Stimulated activated naive CD8-positive, alpha-beta T cell treated with anti-CD3 and anti-CD28 coated beads, Interleukin-15, Interleukin-2, amounts not matched to agents 100 U/mL and 50 U/mL, for 24 hours (primary cell): Measurements from ENCODE around the gene HMG20A.
A peak's percentile ranks its signal among the peaks of the same experiment; 100 is the strongest.
"Not testable (repeated sequence)": the region's sequence is repeated elsewhere in the genome, so short reads cannot be mapped to it uniquely, and the experiment has no call there.

Experiments
- ATAC-seq: fragments of 150-1000 bp; cut with Tn5 transposase; one replicate; pipeline ENCODE4 v1.10.0; 2021
- DNase-seq: peaks from one replicate; pipeline ENCODE4 v3.0.0; 2021

Gene HMG20A

DNA sequence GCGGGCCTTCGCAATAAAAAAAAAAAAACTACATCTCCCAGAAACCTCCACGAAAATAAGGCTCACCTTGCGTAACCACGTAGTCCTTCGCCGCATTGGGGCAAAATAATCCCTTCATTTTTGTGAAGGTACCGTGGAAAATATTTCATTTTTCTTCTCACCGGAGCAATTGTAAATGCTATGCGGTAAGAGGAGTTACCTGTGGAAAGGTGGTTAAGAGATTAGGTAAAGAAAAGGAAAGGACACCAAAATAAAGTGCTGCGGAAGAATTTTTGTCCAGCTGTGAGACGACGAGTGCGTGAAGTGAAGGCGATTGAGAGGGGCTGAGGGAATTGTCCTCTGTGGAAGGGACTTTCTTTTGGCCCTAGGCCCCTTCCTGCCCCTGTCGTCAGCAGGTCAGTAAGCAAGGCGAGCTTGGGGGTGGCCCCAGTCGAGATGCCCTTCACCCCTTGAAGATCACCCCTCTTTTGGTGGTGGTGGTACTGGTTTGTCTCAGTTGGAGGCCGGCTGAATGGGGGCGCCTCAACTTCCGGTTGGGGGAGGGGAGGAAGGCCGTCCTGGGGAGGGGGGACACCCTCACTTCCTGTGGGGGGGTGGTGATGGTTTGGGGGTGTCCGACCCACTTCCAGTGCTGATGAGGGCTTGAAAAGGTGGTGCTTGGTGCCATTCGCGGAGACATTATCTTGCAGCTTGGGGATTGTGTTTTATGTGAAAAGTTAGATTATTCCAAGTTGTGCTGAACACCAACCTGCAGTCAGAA, at the start of gene HMG20A:
Gene HMG20A (plus strand): TSS at position 279 of the 760 bp plus-strand sequence. CDS start 37,520 bp downstream, outside the sequence.
- ATAC-seq = peak; percentile 42
- DNase-seq = peak; percentile 75

DNA sequence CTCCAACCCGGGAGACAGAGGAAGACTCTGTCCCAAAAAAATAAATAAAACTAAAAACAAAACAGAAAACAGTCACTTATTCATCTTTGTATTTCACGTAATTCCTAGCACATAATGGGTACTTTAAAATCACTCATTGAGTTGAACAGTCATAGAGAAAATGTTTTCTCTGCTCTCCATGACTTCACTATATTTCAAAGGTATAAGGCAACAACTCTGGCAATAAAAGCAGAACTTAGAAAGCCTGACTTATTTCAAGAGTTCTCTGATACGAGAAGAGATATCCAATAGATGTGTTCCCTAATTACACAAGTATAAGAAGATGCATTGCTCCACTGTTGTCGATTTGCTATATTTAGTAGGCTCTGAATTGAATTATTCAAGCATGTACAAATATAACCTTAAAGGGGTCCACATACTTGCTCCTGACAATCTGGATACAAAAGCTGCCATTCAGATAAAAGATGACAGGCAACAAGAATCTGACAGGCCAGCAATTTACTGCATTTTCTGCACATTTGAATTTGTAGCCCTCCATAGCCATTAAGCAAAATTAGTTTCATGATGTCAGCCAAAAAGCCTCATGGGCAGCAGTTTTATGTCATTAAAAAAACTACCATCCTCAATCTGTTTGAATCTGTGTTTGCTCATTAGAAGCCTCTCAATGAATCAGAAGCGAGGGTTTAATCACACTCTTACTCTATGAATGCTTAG, 48.7 kb upstream of the HMG20A start:
- DNase-seq = no peak
- no peak for ATAC-seq

DNA sequence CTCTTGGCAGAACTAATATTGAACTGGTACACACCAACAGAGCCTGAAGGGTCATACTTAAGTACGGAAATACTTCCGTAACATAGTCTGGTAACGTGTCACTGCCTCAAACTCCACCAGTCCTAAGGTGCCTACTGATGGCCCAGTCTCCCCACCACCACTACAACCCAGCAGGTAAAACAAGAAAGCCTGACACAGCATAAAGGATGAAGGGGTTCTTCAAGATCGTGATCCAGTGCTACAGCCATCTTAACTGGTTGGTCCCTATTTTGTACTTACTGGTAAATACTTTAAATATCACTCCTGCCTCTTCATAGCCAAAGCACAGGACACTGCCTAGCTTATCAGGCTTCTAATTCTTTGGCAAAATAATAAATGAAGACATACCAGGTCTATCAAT, 47.2 kb upstream of the HMG20A start:
- DNase-seq (no peak), ATAC-seq (no peak)

DNA sequence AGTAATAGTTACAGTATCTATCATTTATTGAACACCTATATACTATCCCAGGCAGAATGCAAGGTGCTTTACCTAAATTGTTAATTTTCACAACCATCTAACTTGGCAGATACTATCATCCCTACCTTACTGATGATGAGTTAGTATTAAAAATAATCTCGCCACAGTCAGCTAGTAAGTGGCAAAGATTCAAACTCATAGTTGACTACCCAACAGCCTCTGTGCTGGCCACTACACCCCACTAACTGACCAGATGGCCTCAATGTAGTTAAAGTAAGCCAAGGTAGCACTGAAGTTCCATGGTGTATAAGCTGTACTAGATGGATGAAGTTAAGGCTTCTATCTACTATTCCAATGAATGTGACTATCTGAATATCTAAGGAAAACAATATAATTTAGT, 45.6 kb upstream of the HMG20A start:
- DNase-seq = no peak
- no peak for ATAC-seq

DNA sequence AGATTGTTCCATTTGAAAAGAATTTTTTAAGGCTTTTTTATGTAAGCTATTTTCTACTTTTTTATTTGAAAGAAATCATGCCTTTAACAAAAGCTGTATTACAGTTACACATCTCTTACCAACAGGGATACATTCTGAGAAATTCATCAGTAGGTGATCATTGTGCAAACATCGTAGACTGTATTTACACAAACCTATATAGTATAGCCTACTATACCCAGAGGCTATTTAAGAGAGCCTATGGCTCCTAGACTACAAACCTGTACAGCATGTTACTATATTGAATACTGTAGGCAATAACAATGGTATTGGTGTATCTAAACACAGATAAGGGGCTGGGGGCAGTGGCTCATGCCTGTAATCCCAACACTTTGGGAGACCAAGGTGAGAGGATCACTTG, 43.9 kb upstream of the HMG20A start:
- ATAC-seq (no peak), DNase-seq (no peak)

DNA sequence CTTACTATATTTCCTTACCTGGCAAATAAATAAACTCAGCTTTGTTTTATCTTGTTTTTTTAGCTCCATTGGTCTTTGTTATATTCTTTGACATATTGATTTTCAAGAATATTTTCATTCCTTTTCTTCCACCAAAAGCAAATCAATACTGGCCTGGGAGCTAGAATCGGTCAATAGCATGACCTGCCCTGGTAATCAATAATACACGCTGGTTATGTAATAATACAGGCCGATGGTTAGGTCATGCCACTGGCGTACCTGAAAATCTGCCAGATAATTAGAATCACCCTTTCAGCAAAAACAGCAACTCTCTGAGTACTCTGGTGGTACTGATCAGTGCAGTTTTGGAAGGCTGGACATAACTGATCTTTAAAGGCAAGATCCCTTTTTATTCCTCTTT, 40.7 kb upstream of the HMG20A start:
- ATAC-seq (no peak), DNase-seq (no peak)

DNA sequence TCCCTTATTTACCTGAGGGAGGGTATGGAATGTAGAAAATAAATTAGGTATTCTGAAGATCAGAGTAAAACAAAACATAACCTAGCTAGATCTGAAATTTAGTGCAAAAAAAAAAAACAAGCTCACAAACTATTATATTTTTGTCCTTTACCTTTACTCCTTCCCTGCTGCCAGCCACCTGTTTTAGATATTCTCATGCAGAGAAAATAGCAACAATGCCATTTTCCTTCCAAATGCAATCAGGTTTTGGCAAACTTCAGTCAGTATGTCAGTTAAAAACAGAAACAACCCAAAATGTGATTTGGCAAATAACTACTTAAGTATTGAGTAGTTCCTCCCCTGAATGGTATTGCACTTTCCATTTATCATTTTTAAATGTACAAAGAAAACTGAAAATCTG, 36.6 kb upstream of the HMG20A start:
- no peak for DNase-seq
- ATAC-seq = no peak

DNA sequence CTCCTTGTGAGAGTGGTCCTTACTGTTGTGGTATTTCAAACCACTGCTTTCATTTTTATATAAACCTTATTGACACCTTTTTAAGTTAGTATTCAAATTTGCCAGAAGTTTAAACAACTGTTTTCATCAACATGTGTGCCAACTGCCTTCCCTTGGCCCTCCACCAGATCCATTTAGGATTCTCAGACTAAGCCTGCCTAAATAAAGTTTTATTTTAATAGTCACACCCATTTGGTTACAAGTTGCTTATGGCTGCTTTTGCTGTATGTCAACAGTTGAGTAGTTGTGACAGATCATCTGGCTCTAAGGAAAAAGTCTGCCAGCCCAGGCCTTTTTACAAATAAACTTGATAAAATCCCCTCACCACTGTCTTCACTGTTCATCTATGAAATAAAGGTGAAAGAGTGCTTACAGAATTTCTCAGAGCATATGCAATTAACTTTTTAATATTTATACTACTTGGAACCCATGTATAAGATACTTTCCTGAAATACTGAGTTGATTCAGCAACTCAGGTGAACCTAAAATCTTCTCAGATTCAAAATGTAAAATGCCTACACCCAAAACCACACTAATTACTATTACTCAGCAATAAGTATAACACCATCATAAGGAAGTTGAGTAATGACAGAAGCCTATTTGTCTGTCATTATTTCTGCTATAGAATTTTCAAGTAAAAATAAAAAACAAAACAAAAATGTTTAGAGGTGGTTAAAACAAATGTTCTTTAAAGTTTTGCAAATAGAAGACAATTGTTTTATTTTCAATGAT, 35.9 kb upstream of the HMG20A start:
- ATAC-seq = no peak
- no peak for DNase-seq

DNA sequence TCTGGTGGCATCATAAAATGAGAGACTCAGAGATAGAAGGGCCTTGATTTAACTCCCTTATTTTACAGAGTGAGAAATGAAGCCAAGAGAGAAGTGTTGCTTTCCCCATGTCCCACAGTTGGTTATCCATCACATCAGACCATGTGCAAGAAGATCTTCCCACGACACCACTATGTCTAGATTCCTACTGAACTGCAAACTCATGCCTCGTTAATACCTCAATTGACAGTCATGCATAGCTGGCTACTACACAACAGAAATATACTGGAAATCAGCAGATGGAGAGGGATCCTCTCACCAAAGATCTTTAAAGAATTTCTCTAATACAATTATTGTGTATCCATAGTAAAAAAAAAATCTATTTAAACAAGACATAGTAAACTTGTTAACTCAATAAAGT, 34.1 kb upstream of the HMG20A start:
- DNase-seq = no peak
- ATAC-seq = no peak

DNA sequence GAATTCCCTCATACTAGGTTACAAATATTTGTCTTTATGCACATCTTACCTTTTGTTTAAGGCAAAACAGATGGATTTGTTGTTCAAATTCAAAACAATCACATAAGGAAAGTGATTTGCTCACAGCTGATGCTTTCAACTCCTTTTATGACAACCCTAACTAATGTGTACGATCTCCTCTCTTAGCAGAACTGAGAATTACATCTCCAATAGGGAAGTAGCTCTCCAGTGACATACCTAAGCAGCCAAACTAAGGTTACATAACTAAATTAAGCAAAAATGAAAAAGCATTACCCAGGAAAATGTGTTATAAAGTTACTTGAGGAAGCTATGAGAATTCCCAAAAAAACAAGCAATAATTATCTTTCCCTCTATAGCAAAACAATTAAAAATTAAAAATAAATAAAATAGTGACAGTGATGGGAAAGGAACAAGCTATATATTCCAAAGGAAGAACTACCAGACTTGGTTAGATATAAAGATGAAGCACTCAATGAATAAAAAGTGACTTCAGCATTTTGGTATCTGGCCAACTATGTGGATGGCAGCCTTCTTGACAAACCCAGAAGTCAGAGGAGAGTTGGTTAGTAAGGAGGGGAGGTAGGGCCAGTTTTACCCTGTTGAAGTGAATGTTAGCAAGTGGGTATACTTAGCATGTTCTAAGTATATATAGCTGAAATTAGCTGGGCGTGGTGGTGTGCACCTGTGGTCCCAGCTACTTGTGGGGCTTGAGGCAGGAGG, 33.2 kb upstream of the HMG20A start:
- no peak for DNase-seq
- ATAC-seq = no peak

DNA sequence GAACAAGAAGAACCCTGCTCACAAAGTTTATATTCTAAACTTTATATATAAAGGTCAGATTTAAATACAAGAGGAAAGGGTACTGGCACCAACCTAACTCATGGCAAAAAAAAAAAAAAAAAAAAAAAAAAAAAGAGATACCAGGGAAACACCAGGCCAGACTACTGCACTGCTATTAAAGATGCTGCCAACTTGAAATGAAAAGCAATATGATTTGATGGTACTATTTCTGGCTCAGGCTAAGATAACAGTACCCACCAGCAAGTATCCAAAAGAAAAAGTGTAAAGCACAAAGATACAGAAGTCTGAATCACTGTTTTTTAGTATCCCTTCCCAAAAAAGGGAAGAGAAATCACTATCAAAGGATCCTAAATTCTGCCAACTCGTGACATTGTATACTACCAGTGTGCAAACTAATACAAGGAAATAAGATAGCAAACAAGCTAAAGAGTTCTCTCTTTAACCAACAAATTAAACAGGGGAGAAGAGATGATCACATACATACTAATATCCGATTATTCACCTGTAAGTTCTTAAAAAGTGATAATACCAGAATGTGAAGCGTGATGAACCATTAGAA, 29.2 kb upstream of the HMG20A start:
- DNase-seq (no peak), ATAC-seq (no peak)

DNA sequence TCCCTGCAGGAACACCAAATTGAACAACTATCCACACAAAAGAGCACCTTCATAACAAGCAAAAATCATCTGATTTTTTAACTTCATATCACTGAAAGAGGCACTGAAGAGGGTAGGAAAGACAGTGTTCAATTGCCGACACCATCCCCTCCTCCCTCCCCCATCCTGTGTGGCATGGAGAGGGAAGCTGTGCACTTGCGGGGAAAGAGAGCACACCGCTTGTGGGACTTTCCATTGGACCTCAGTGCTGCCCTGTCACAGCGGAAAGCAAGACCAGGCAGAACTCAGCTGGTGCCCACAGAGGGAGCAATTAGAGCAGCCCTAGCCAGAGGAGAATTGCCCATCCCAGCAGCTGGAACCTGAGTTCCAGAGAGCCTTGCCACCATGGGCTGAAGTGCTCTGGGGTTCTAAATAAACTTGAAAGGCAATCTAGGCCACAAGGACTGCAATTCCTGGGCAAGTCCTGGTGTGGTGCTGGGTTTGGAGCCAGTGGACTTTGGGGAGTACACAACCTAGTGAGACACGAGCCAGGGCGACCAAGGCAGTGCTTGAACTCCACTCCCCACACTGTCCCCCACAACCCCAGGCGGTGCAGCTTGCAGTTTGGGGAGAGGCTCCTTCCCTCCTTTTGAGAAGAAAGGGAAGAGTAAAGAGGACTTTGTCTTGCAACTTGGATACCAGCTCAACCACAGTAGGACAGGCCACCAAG, 27.8 kb upstream of the HMG20A start:
- no peak for DNase-seq
- no peak for ATAC-seq

DNA sequence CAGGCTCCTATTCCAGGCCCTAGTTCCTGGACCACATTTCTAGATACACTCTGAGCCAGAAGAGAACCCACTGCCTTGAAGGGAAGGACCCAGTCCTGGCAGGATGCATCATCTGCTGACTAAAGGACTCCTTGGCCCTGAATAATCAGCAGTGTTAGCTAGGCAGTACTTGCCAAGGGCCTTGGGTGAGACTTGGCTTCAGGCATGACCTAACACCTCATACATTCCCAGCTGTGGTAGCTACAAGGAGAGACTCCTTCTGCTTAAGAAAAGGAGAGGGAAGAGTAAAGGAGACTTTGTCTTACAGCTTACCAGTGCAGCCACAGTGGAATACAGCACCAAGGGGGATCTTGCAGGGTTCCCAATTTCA, 27.2 kb upstream of the HMG20A start:
- no peak for DNase-seq
- no peak for ATAC-seq

DNA sequence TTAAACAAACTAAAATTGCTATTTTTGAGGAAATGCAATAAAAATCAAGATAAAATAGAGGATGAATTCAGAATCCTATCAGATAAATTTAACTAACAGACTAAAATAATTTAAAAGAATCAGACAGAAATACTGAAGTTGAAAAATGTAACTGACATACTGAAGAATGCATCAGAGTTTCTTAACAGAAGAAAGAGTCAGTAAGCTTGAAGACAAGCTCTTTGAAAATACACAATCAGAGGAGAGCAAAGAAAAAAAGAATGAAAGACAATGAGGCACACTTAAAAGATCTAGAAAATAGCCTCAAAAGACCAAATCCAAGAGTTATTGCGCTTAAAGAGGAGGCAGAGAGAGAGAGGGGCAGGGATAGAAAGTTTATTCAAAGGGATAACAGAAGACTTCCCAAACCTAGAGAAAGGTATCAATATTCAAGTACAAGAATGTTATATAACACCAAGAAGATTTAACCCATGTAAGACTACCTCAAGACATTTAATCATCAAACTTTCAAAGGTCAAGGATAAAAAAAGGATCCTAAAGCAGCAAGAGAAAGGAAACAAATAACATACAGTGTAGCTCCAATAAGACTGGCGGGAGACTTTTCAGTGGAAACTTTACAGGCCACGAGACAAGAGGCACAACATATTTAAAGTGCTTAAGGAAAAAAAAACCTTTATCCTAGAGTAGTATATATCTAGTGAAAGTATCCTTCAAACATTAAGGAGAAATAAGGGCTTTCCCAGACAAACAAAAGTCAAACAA, 25.5 kb upstream of the HMG20A start:
- DNase-seq (no peak), ATAC-seq (no peak)

DNA sequence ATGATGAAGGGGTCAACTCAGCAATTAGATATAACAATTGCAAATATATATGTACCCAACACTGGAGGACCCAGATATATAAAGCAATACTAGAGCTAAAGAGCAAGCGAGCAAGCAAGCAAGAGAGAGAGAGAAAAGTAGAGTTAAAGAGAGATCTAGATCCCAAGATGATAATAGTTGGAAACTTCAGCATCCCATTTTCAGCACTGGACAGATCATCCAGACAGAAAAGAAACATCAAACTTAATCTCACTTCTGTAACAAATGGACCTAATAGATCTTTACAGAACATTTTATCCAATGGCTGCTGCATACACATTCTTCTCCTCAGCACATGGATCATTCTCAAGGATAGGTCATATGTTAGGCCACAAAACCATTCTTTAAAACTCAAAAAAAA, 24.0 kb upstream of the HMG20A start:
- ATAC-seq = no peak

DNA sequence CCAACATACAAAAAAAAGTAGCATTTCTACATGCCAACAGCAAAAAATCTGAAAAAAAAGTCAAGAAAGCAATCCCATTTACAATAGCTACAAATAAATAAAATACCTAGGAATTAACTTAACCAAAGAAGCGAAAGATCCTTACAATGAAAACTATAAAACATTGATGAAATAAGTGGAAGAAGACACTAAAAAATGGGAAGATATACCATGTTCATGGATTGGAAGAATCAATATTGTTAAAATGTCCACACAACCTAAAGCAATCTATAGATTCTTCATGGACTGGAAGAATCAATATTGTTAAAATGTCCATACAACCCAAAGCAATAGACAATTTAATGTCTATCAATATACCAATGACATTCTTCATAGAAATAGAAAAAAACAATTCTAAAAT, 21.8 kb upstream of the HMG20A start:
- no peak for DNase-seq
- ATAC-seq = no peak

More for the DNA sequence above, 24.0 kb upstream of the HMG20A start:
- no peak for DNase-seq

DNA sequence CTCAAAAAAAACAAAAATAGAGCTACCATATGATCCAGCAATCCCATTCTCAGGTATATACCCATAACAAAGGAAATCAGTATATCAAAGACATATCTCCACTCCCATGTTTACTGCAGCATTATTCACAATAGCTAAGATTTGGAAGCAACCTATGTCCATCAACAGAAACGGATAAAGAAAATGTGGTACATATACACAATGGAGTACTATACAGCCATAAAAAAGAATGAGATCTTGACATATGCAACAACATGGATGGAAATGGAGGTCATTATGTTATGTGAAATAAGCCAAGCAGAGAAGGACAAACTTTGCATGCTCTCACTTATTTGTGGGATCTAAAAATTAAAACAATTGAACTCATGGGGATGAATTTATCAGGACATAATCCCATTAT, 20.4 kb upstream of the HMG20A start:
- DNase-seq = no peak
- no peak for ATAC-seq

DNA sequence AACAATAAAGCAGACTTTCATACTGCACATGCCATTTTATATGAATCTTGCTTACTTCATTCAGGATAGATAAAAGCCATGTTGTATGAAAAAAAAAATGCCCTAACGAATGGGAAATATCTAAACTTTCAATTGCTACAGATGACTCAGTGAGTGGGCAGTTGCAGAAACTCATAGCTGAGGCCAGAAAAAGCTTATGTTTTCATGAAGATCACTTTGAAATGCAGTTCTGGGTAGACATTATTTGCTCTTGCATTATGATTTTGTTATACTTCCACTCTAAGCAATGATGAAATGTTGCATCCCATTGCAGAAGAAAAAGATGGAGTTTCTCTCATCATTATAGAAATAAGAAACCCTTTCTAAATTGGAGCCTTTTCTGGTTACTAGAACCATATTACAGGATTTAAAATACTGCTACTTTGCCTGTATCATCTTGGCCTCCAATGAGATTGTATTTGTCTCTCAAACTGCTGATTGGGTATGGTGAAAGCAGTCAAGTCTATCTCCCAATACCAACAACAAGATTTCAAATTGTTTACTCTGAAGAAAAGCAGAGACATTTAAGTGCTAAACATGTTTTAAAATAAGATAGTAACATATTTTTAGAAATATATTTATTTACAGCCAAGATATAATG, 17.8 kb upstream of the HMG20A start:
- DNase-seq (no peak), ATAC-seq (peak; percentile 73)

DNA sequence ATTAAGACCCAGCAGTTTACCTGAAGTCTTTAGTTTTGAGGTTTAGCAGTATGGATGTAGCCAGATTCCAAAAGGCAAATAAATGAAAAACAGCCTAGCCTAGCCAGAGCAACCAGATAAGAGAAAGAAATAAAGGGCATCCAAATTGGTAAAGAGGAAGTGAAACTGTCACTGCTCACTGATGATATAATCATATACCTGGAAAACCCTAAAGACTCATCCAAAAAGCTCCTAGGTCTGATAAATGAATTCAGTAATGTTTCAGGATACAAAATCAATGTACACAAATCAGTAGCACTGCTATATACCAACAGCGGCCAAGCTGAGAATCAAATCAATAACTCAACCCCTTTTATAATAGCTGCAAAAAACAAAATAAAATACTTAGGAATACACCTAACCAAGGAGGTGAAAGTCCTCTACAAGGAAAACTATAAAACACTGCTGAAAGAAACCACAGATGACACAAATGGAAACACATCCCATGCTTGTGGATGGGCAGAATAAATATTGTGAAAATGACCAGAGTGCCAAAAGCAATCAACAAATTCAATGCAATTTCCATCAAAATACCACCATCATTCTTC, 14.4 kb upstream of the HMG20A start:
- not testable (repeated sequence) for ATAC-seq, DNase-seq

DNA sequence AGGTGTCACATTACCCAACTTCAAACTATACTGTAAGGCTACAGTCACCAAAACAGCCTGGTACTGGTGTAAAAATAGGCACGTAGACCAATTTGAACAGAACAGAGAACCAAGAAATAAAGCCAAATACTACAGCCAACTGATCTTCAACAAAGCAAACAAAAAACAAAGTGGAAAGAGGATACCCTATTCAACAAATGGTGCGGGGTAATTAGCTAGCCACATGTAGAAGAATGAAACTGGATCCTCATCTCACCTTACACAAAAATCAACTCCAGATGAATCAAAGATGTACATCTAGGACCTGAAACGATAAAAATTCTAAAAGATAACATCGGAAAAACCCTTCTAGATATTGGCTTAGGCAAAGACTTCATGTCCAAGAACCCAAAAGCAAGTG, 13.8 kb upstream of the HMG20A start:
- DNase-seq (no peak), ATAC-seq (no peak)
